Mesenchymal stem cell (in vitro differentiated cells and primary cell): Measurements from ENCODE around the gene IFNA10.
"Not testable (repeated sequence)": the region's sequence is repeated elsewhere in the genome, so short reads cannot be mapped to it uniquely, and the experiment has no call there.

Source experiments
- DNase-seq: peaks from one replicate; pipeline ENCODE4 v3.0.0-alpha.2; 2013
- H2AFZ ChIP-seq: one replicate; pipeline ENCODE4 v1.6.1; 2013; ENCODE audit warnings: low read depth, mild to moderate bottlenecking, control low read depth, inconsistent platforms, low read length, moderate library complexity
- H2AK5ac ChIP-seq: 2 replicates; pipeline ENCODE4 v1.6.1; 2013; ENCODE audit warnings: low read length, moderate library complexity, mild to moderate bottlenecking, inconsistent platforms; ENCODE audit not compliant: severe bottlenecking
- H2BK120ac ChIP-seq: one replicate; pipeline ENCODE4 v1.6.1; 2013; ENCODE audit warnings: low read depth, mild to moderate bottlenecking, inconsistent platforms, low read length, moderate library complexity
- H2BK12ac ChIP-seq, 2 experiments: one replicate each; pipeline ENCODE4 v1.6.1; 2013; ENCODE audit warnings: inconsistent platforms in 2 of 2, low read length in 2 of 2, mild to moderate bottlenecking in 2 of 2, moderate library complexity in 2 of 2, control low read depth in 1 of 2
- H2BK15ac ChIP-seq: one replicate; pipeline ENCODE4 v1.6.1; 2013; ENCODE audit warnings: mild to moderate bottlenecking, low read depth, inconsistent platforms; ENCODE audit not compliant: poor library complexity, severe bottlenecking
- H2BK5ac ChIP-seq: 2 replicates; pipeline ENCODE4 v1.6.1; 2013; ENCODE audit warnings: low read depth, mild to moderate bottlenecking, low read length, control low read depth, inconsistent platforms; ENCODE audit not compliant: poor library complexity, severe bottlenecking
- H3K14ac ChIP-seq, 2 experiments: one replicate each; pipeline ENCODE4 v1.6.1; 2013; ENCODE audit warnings: inconsistent platforms in 2 of 2, low read length in 2 of 2, control low read depth in 1 of 2, mild to moderate bottlenecking in 1 of 2, moderate library complexity in 1 of 2
- H3K18ac ChIP-seq, 2 experiments: one replicate each; pipeline ENCODE4 v1.6.1; 2013; ENCODE audit warnings: inconsistent platforms in 2 of 2, low read length in 2 of 2, control low read depth in 1 of 2, low read depth in 1 of 2, mild to moderate bottlenecking in 1 of 2
- H3K23ac ChIP-seq, 2 experiments: one replicate each; pipeline ENCODE4 v1.6.1; 2013; ENCODE audit warnings: inconsistent platforms in 2 of 2, low read length in 2 of 2, mild to moderate bottlenecking in 2 of 2, moderate library complexity in 2 of 2, control low read depth in 1 of 2
- H3K27ac ChIP-seq: 2 replicates; pipeline ENCODE4 v1.5.1; 2013; ENCODE audit warnings: mild to moderate bottlenecking, moderate library complexity, low read length, control low read depth, inconsistent platforms; ENCODE audit not compliant: poor library complexity, severe bottlenecking
- H3K27me3 ChIP-seq, 2 experiments: 2 replicates each; pipeline versions ENCODE4 v1.6.1 to v1.7.0; 2013; ENCODE audit warnings: low read length in 2 of 2, mild to moderate bottlenecking in 2 of 2, moderate library complexity in 2 of 2, control low read depth in 1 of 2, inconsistent platforms in 1 of 2; ENCODE audit not compliant: control insufficient read depth in 1 of 2, insufficient read depth in 1 of 2
- H3K36me3 ChIP-seq, 2 experiments: 2 replicates each; pipeline versions ENCODE4 v1.6.1 to v1.7.0; 2013; ENCODE audit warnings: low read length in 2 of 2, control low read depth in 1 of 2, inconsistent platforms in 1 of 2, low read depth in 1 of 2, mild to moderate bottlenecking in 1 of 2; ENCODE audit not compliant: insufficient read depth in 2 of 2, control insufficient read depth in 1 of 2
- H3K4ac ChIP-seq, 2 experiments: one replicate each; pipeline ENCODE4 v1.6.1; 2013; ENCODE audit warnings: inconsistent platforms in 2 of 2, low read length in 2 of 2, mild to moderate bottlenecking in 2 of 2, moderate library complexity in 2 of 2, control low read depth in 1 of 2, low read depth in 1 of 2
- H3K4me1 ChIP-seq: 2 replicates; pipeline ENCODE4 v1.6.1; 2013; ENCODE audit warnings: low read depth, low read length, control low read depth; ENCODE audit not compliant: control insufficient read depth, insufficient read depth
- H3K4me2 ChIP-seq: 2 replicates; pipeline ENCODE4 v1.6.1; 2013; ENCODE audit warnings: low read length, mild to moderate bottlenecking, inconsistent platforms; ENCODE audit not compliant: poor library complexity, severe bottlenecking
- H3K4me3 ChIP-seq, 2 experiments: 2 replicates each; pipeline versions ENCODE4 v1.5.1 to v1.7.0; 2013; ENCODE audit warnings: low read length in 2 of 2, mild to moderate bottlenecking in 2 of 2, control low read depth in 1 of 2, low read depth in 1 of 2; ENCODE audit not compliant: insufficient read depth in 1 of 2
- H3K79me1 ChIP-seq: replicated peaks from 2 replicates; pipeline ENCODE4 v1.6.1; 2013; ENCODE audit warnings: mild to moderate bottlenecking, control low read depth, low read length, inconsistent platforms; ENCODE audit not compliant: poor library complexity, severe bottlenecking
- H3K9ac ChIP-seq: 2 replicates; pipeline ENCODE4 v1.7.0; 2013; ENCODE audit warnings: mild to moderate bottlenecking, low read length, moderate library complexity
- H3K9me3 ChIP-seq: 2 replicates; pipeline ENCODE4 v1.7.0; 2013; ENCODE audit warnings: mild to moderate bottlenecking, low read length; ENCODE audit not compliant: control insufficient read depth
- H4K8ac ChIP-seq: one replicate; pipeline ENCODE4 v1.6.1; 2013; ENCODE audit warnings: inconsistent platforms, mild to moderate bottlenecking, low read length, moderate library complexity
- H4K91ac ChIP-seq: one replicate; pipeline ENCODE4 v1.6.1; 2013; ENCODE audit warnings: mild to moderate bottlenecking, low read length, inconsistent platforms
- WGBS: methylation state at CpG from one replicate; pipeline ENCODE4 v1.1.7; 2013; ENCODE audit warnings: mixed read lengths; 5-methylcytosine and 5-hydroxymethylcytosine counted together

The IFNA10 gene

DNA sequence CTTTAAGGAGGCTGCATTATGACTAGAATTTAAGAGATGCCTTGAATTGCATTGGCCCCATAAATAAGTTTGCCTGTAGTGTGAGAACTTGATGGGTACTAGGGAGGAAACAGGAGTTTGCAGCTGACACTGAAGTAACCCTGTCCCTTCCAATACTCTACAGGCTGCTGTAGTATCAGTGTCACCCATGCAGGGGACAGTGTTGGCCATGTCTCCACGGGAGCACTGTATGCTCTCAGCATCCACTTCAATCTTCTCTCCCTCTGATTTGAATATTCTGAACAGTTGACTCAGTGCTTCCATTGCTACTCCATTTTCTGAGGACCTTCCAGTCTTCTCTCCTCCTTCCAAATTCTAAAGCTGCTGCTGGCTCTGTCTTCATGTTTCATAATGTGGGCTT lies 44.2 kb upstream of the IFNA10 start:
- peaks cover 27 to 38% of the 10 kb centered on the region in 2 experiments for H3K27me3 ChIP-seq
- no peak overlapping the region for H3K4ac ChIP-seq
- H3K23ac ChIP-seq: peak overlapping the region in 1 of 2 experiments; percentile 42
- H3K4me3 ChIP-seq: no peak overlapping the region
- H3K79me1 ChIP-seq: no peaks in the 10 kb centered on the region
- no peak overlapping the region for H4K91ac ChIP-seq
- no peak overlapping the region for H2BK15ac ChIP-seq
- H2BK5ac ChIP-seq: no peak overlapping the region
- H3K4me1 ChIP-seq: no peaks in the 10 kb centered on the region
- no peak overlapping the region for H3K14ac ChIP-seq
- H3K36me3 ChIP-seq: no peaks in the 10 kb centered on the region
- no peaks in the 10 kb centered on the region for H3K9me3 ChIP-seq
- no peak for DNase-seq
- no peak overlapping the region for H3K4me2 ChIP-seq
- H3K27ac ChIP-seq: no peak overlapping the region
- H2AK5ac ChIP-seq: no peak overlapping the region
- H2BK120ac ChIP-seq: no peak overlapping the region
- no peak overlapping the region for H2AFZ ChIP-seq
- no peak overlapping the region for H2BK12ac ChIP-seq
- no peak overlapping the region for H3K18ac ChIP-seq
- H3K9ac ChIP-seq: no peak overlapping the region
- WGBS: 36% methylated on average over 1 of the region's 1 CpG
- no peak overlapping the region for H4K8ac ChIP-seq

- H3K23ac ChIP-seq: no peak overlapping the region
- H2BK12ac ChIP-seq: no peak overlapping the region
- H3K79me1 ChIP-seq: no peaks in the 10 kb centered on the region
- no peak overlapping the region for H3K4me2 ChIP-seq
- no peak for DNase-seq
- no peaks in the 10 kb centered on the region for H3K9me3 ChIP-seq
- no peak overlapping the region for H2AFZ ChIP-seq
- no peak overlapping the region for H2AK5ac ChIP-seq
- H4K91ac ChIP-seq: no peak overlapping the region
- H3K4me3 ChIP-seq: no peak overlapping the region
- H2BK5ac ChIP-seq: no peak overlapping the region
- H3K9ac ChIP-seq: no peak overlapping the region
- H3K36me3 ChIP-seq: no peaks in the 10 kb centered on the region
- H3K27ac ChIP-seq: no peak overlapping the region
- H2BK120ac ChIP-seq: no peak overlapping the region
- WGBS: 54% methylated on average over 2 of the region's 2 CpGs
- H3K27me3 ChIP-seq: peaks cover under 1 to 5% of the 10 kb centered on the region in 2 experiments
- H3K4me1 ChIP-seq: no peaks in the 10 kb centered on the region
- no peak overlapping the region for H2BK15ac ChIP-seq
- no peak overlapping the region for H3K4ac ChIP-seq
- H3K18ac ChIP-seq: no peak overlapping the region
- H3K14ac ChIP-seq: no peak overlapping the region
- no peak overlapping the region for H4K8ac ChIP-seq
Measured at GRCh38 chr9:21244836-21245235, 37.9 kb upstream of the IFNA10 start.

GRCh38 chr9:21239911-21240310 lies 33.0 kb upstream of the IFNA10 start, which contains the start of gene IFNA14:
Gene IFNA14, minus strand, starts transcription at chr9:21240005. Its CDS starts 70 bp downstream, at chr9:21239935.
- Histone ChIP-seq H3K18ac (no peak within 1 kb of the TSS), H2BK120ac (no peak within 1 kb of the TSS), H3K36me3 (no peaks in the 10 kb centered on the region), H3K9ac (no peak within 1 kb of the TSS), H3K4ac (no peak within 1 kb of the TSS), H2AFZ (no peak within 1 kb of the TSS), H3K79me1 (no peaks in the 10 kb centered on the region), H3K9me3 (no peaks in the 10 kb centered on the region), H4K8ac (no peak within 1 kb of the TSS), H3K4me2 (no peak within 1 kb of the TSS), H3K14ac (no peak within 1 kb of the TSS), H3K4me3 (no peak within 1 kb of the TSS), H3K27ac (no peak within 1 kb of the TSS), H2BK5ac (no peak within 1 kb of the TSS), H3K4me1 (no peaks in the 10 kb centered on the region), H2BK12ac (no peak within 1 kb of the TSS), H4K91ac (no peak within 1 kb of the TSS), H2AK5ac (no peak within 1 kb of the TSS), H2BK15ac (no peak within 1 kb of the TSS), H3K23ac (no peak within 1 kb of the TSS), H3K27me3 (peaks cover 5 to 6% of the 10 kb centered on the region in 2 experiments)
- DNase-seq: no peak
- 89% methylated on average over 2 of the region's 2 CpGs for WGBS

GRCh38 chr9:21236360-21236714 lies 29.4 kb upstream of the IFNA10 start:
- not testable (repeated sequence) for H3K4ac ChIP-seq, H2BK15ac ChIP-seq, H4K91ac ChIP-seq, H3K79me1 ChIP-seq, H3K4me2 ChIP-seq, H3K27ac ChIP-seq, H3K9me3 ChIP-seq, H4K8ac ChIP-seq, H2AFZ ChIP-seq, H3K36me3 ChIP-seq, H3K18ac ChIP-seq, H2AK5ac ChIP-seq, H2BK5ac ChIP-seq, H3K9ac ChIP-seq, H3K4me1 ChIP-seq, H3K14ac ChIP-seq, H3K4me3 ChIP-seq, H2BK12ac ChIP-seq, H3K23ac ChIP-seq, H2BK120ac ChIP-seq, DNase-seq
- no CpG with 5 or more reads among the region's 1 CpG for WGBS
- H3K27me3 ChIP-seq: peaks cover 14 to 18% of the 10 kb centered on the region in 2 experiments
